HG02870 (cell line): ENCODE data around the gene CXCR4.
A peak's percentile ranks its signal among the peaks of the same experiment; 100 is the strongest.

Experiments used
- ATAC-seq: cut with Tn5 transposase; IDR thresholded peaks from one replicate; pipeline ENCODE4 v1.9.1; 2021; ENCODE audit warnings: mild to moderate bottlenecking, moderate library complexity; ENCODE audit not compliant: unreplicated experiment

The CXCR4 gene

GRCh38 chr2:136117909-136118818, at the start of gene CXCR4:
TSS of gene CXCR4 (minus strand) at chr2:136118149. CDS start at chr2:136118060, 89 bp downstream.
- ATAC-seq: no peak

GRCh38 chr2:136164280-136164776, 46.4 kb upstream of the CXCR4 start:
- no peak for ATAC-seq

- ATAC-seq: no peak
Measured at GRCh38 chr2:136162438-136162837, 44.5 kb upstream of the CXCR4 start.

- ATAC-seq: no peak
Measured at GRCh38 chr2:136156411-136156810, 38.5 kb upstream of the CXCR4 start.

GRCh38 chr2:136154384-136154783, 36.4 kb upstream of the CXCR4 start:
- ATAC-seq: no peak

- no peak for ATAC-seq
Measured at GRCh38 chr2:136151021-136151971, 33.3 kb upstream of the CXCR4 start.

GRCh38 chr2:136149011-136149410, 31.1 kb upstream of the CXCR4 start:
- no peak for ATAC-seq

GRCh38 chr2:136146564-136146963, 28.6 kb upstream of the CXCR4 start:
- no peak for ATAC-seq

- ATAC-seq: no peak
Measured at GRCh38 chr2:136143603-136144451, 25.9 kb upstream of the CXCR4 start.

- ATAC-seq: no peak
Measured at GRCh38 chr2:136141510-136142149, 23.7 kb upstream of the CXCR4 start.

- ATAC-seq: peak; percentile 37
Measured at GRCh38 chr2:136139631-136140030, 21.7 kb upstream of the CXCR4 start.

GRCh38 chr2:136137982-136138381, 20.0 kb upstream of the CXCR4 start:
- no peak for ATAC-seq

GRCh38 chr2:136136931-136137330, 19.0 kb upstream of the CXCR4 start:
- ATAC-seq: no peak

GRCh38 chr2:136135921-136136906, 18.3 kb upstream of the CXCR4 start:
- ATAC-seq: peak; percentile 31

- no peak for ATAC-seq
Measured at GRCh38 chr2:136135462-136135861, 17.5 kb upstream of the CXCR4 start.

GRCh38 chr2:136134126-136134525, 16.2 kb upstream of the CXCR4 start:
- peak; percentile 24 for ATAC-seq

GRCh38 chr2:136133586-136133985, 15.6 kb upstream of the CXCR4 start:
- no peak for ATAC-seq

GRCh38 chr2:136133176-136133575, 15.2 kb upstream of the CXCR4 start:
- no peak for ATAC-seq

- ATAC-seq: no peak
Measured at GRCh38 chr2:136132825-136133155, 14.8 kb upstream of the CXCR4 start.
